Mucosa of stomach (tissue), 1 donor: ENCODE data around the gene MYL3.

Experiments used
- H3K27me3 ChIP-seq: one replicate; pipeline ENCODE4 v1.7.0; 2013; ENCODE audit warnings: mild to moderate bottlenecking, low read length; ENCODE audit not compliant: control insufficient read depth, insufficient read depth
- H3K36me3 ChIP-seq: one replicate; pipeline ENCODE4 v1.7.0; 2013; ENCODE audit warnings: low read length; ENCODE audit not compliant: control insufficient read depth, insufficient read depth
- H3K4me1 ChIP-seq: one replicate; pipeline ENCODE4 v1.7.0; 2013; ENCODE audit warnings: mild to moderate bottlenecking, low read length; ENCODE audit not compliant: control insufficient read depth, insufficient read depth
- H3K4me3 ChIP-seq: one replicate; pipeline ENCODE4 v1.7.0; 2013; ENCODE audit warnings: low read length
- H3K9ac ChIP-seq: one replicate; pipeline ENCODE4 v1.7.0; 2013; ENCODE audit warnings: mild to moderate bottlenecking, low read length, moderate library complexity
- H3K9me3 ChIP-seq: one replicate; pipeline ENCODE4 v1.7.0; 2013; ENCODE audit warnings: mild to moderate bottlenecking, low read length, moderate library complexity; ENCODE audit not compliant: control insufficient read depth
- donor health status: Pancreatic carcinoma.

MYL3 gene

DNA sequence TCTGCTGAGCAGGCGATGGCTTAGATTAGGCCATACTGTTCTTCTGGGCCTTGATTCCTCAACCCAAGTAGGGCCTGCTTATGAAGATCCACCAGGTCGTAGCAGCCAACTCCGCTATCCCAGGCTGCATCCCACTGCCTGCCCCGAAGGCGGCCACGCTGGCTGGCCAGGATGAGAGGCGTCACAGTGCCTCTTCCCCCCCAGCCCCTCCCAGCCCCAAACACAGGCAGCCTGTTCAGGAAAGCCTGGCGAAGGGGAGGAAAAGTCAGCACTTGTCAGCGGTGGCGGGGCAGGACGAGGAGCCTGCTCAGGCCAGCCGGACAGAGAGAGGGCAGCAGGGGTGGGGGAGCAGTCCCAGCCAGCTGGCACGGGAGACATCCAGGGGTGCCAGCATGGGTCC, 25.5 kb upstream of the MYL3 start:
- no peak overlapping the region for H3K4me3 ChIP-seq
- peaks cover 11% of the 10 kb centered on the region for H3K4me1 ChIP-seq
- no peaks in the 10 kb centered on the region for H3K9me3 ChIP-seq
- no peak overlapping the region for H3K9ac ChIP-seq
- no peaks in the 10 kb centered on the region for H3K36me3 ChIP-seq
- H3K27me3 ChIP-seq: peaks cover 48% of the 10 kb centered on the region

DNA sequence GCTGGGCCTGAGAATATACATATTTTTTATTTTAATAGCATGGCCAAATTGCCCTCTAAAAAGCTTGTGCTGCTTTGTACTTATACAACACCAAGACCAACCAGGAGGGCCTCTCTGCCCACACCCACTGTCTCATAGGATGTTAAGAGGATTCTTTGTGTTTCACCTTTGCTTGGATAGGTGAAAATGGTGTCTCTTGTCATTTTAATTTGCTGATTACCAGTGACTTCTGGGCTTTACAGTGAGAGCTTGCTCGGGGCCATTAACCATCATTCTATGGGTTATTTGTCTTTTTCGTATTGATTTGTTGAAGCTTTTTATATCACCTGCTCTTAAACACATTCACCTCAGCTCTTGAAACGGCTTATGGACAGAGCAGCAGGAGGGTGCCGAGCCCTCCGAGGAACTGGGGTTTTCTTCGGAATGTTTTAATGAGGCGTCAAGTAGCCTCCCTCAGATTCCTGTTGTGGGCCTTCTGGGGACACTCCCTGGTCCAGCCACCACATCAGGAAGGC, 24.8 kb upstream of the MYL3 start:
- no peaks in the 10 kb centered on the region for H3K36me3 ChIP-seq
- H3K9me3 ChIP-seq: no peaks in the 10 kb centered on the region
- H3K4me3 ChIP-seq: no peak overlapping the region
- H3K9ac ChIP-seq: no peak overlapping the region
- peaks cover 49% of the 10 kb centered on the region for H3K27me3 ChIP-seq
- peaks cover 11% of the 10 kb centered on the region for H3K4me1 ChIP-seq

GRCh38 chr3:46885612-46886011, 22.4 kb upstream of the MYL3 start:
- no peaks in the 10 kb centered on the region for H3K9me3 ChIP-seq
- no peaks in the 10 kb centered on the region for H3K36me3 ChIP-seq
- no peak overlapping the region for H3K9ac ChIP-seq
- H3K4me3 ChIP-seq: no peak overlapping the region
- H3K4me1 ChIP-seq: no peaks in the 10 kb centered on the region
- peaks cover 46% of the 10 kb centered on the region for H3K27me3 ChIP-seq

DNA sequence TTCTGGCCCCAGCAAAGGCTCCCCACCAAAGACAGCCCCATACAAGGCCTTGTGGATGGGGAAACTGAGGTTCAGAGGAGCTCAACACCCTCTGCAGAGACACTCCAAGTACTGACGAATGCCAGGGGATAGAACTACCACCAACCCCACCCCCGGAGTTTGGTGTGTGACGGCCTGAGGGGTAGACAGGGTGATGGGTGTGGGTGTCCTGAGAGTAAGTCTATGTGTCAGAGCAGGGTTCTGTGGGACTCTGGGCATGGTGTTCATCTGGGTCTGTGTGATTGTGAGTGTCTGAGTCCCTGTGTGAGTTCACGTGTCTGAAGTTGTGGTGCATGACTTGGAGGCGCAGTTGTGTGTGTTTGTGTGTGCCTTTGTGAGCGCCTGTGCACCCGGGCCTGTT, 21.7 kb upstream of the MYL3 start:
- no peak overlapping the region for H3K9ac ChIP-seq
- H3K4me3 ChIP-seq: no peak overlapping the region

GRCh38 chr3:46884427-46884826, 21.2 kb upstream of the MYL3 start:
- Histone ChIP-seq H3K9me3 (no peaks in the 10 kb centered on the region), H3K27me3 (peaks cover 54% of the 10 kb centered on the region), H3K9ac (no peak overlapping the region), H3K4me3 (no peak overlapping the region), H3K36me3 (no peaks in the 10 kb centered on the region), H3K4me1 (no peaks in the 10 kb centered on the region)

More for the DNA sequence above, 21.7 kb upstream of the MYL3 start:
- Histone ChIP-seq H3K27me3 (peaks cover 51% of the 10 kb centered on the region), H3K4me1 (no peaks in the 10 kb centered on the region), H3K36me3 (no peaks in the 10 kb centered on the region), H3K9me3 (no peaks in the 10 kb centered on the region)

- H3K4me3 ChIP-seq: no peak overlapping the region
Observed at GRCh38 chr3:46883830-46884185, 20.6 kb upstream of the MYL3 start.

GRCh38 chr3:46883054-46883829, 20.0 kb upstream of the MYL3 start:
- no peak overlapping the region for H3K4me3 ChIP-seq
- peaks cover 54% of the 10 kb centered on the region for H3K27me3 ChIP-seq

More at GRCh38 chr3:46883830-46884185, 20.6 kb upstream of the MYL3 start:
- Histone ChIP-seq H3K9ac (no peak overlapping the region), H3K9me3 (no peaks in the 10 kb centered on the region), H3K27me3 (peaks cover 54% of the 10 kb centered on the region), H3K36me3 (no peaks in the 10 kb centered on the region), H3K4me1 (no peaks in the 10 kb centered on the region)

DNA sequence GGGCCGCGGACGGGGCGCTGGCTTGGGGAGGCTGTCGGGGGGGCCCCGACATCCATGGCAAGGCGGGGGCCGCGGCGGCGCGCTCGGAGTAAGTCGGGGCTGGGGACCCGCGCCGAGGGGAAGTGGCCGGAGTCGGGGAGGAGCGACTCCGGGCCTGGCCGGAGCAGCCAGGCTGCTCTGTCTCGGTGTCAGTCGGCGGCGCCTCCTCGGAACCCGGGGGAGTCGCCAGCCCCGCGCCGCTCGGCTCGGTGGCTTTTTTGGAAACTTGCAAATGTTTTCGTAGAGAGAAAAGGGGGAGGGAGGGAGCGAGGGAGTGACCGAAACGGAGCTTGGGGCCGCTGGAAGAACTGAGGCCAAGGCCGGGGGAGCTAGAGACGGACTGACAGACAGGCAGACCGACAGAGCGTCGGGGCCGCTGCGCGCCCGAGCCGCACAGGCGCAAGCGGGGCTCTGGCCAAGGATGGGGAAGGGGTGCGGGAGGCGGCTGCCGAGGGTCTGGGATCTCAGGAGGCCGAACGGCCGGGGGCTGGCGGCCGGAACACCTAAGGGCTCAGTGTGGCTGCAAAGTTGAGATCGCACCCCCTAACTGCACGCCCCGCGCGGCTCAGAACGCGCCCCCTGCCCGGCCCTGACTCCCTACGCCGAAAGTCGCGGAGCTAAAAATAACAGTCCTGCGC, 19.3 kb upstream of the MYL3 start:
- Histone ChIP-seq H3K36me3 (no peaks in the 10 kb centered on the region), H3K4me3 (no peak overlapping the region), H3K9ac (no peak overlapping the region), H3K27me3 (peaks cover 54% of the 10 kb centered on the region), H3K4me1 (no peaks in the 10 kb centered on the region), H3K9me3 (no peaks in the 10 kb centered on the region)

More at GRCh38 chr3:46883054-46883829, 20.0 kb upstream of the MYL3 start:
- Histone ChIP-seq H3K9me3 (no peaks in the 10 kb centered on the region), H3K4me1 (no peaks in the 10 kb centered on the region), H3K36me3 (no peaks in the 10 kb centered on the region), H3K9ac (no peak overlapping the region)

GRCh38 chr3:46881596-46882376, 18.5 kb upstream of the MYL3 start:
- no peak overlapping the region for H3K4me3 ChIP-seq
- peaks cover 54% of the 10 kb centered on the region for H3K27me3 ChIP-seq
- no peaks in the 10 kb centered on the region for H3K4me1 ChIP-seq
- H3K36me3 ChIP-seq: no peaks in the 10 kb centered on the region
- no peaks in the 10 kb centered on the region for H3K9me3 ChIP-seq
- H3K9ac ChIP-seq: no peak overlapping the region

DNA sequence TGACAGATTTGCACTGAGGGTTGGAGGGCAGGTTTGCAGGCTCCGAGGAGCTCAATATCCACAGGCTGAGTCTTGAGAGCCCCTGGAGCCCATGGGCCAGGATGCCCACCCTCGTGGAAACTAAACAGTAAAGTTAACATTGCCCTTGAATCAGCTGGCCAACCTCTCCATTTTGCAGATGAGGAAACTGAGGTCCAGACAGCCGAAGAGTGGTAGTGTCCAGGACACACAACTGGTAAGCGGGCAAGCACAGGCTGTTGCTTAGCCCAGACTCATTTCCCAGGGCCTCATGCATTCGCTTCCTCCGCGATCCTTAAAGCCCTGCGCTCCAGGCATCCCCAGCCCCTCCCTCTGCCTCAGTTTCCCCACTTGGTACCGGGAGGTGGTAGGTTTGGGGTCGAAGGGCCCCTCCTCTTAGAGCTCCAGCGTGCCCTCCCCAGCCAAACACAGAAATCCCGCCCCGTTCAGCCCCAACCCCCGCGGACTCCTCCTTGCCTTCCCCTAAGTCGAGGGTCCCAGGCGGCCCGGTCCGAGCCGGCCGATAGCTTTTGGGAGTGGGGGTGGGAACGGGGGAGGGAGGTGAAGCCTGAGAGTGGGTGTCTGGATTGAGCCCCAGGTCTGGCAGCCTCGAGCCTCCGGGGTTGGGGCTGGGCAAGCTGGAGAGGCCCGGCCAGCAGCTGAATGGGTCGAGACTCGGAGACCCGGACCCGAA, 17.8 kb upstream of the MYL3 start:
- Histone ChIP-seq H3K27me3 (peaks cover 54% of the 10 kb centered on the region), H3K9ac (no peak overlapping the region), H3K4me3 (no peak overlapping the region), H3K36me3 (no peaks in the 10 kb centered on the region), H3K4me1 (no peaks in the 10 kb centered on the region), H3K9me3 (no peaks in the 10 kb centered on the region)

DNA sequence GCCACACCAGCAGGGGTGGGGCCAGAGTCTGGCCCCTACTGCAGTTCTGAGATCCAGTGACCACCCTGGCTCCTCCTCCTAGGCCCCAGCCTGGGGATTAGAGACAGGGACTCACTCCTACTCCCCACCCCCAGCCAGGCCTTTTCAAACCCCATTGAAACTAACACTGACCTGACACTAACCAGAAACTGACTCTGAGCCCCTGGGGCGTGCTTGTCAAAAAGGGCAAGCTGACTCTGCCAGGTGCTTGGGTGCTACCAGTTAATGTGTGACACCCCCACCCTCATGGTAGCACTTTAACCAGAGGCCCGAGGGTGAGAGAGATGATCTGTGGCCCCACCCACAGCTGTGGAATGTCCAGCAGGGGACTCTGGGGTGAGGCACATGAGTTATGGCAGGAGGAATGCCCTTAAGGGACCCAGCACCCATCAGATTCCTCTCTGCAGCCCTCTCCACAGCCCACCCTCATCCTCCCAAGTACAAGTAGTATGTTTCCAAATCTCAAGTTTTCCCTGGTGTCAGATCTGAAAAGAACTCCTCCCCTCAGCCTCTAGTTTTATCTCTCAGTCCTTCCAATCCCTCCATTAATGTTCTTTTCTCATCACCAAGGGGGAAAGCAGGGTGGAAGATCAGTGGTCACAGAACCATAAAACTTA, 15.7 kb upstream of the MYL3 start:
- no peak overlapping the region for H3K9ac ChIP-seq
- peaks cover 36% of the 10 kb centered on the region for H3K27me3 ChIP-seq
- no peaks in the 10 kb centered on the region for H3K9me3 ChIP-seq
- no peaks in the 10 kb centered on the region for H3K36me3 ChIP-seq
- H3K4me3 ChIP-seq: no peak overlapping the region
- no peaks in the 10 kb centered on the region for H3K4me1 ChIP-seq
